OCI-LY7 (cell line): ENCODE measurements around the gene IKBKE. TPM values are rescaled to one million over a fixed set of nuclear protein-coding genes. Genes with fewer than 3 reads are reported as not detected.

Experiments
- BruUV-seq: library from RNA; stranded (reverse); fragments of 400-500 nt; replicated peaks from 2 replicates; lab custom pipeline; 2021; lab: Mats Ljungman, UMichigan
- CTCF ChIA-PET: fragments of 300-600 bp; sonication (Branson Sonifier 250); formaldehyde crosslinking; loops from one replicate; lab custom pipeline; 2022; ENCODE audit warnings: antibody characterized with exemption; ENCODE audit not compliant: unreplicated experiment; lab: Charles Lee
- POLR2A ChIA-PET: fragments of 300-600 bp; sonication (Branson Sonifier 250); formaldehyde crosslinking; loops from one replicate; lab custom pipeline; 2022; ENCODE audit warnings: antibody characterized with exemption; lab: Charles Lee
- DNase-seq: peaks from one replicate; pipeline ENCODE4 v3.0.0-alpha.2; 2015; ENCODE audit warnings: low spot score
- H2AFZ ChIP-seq: fragments of 200-600 bp; sonication (generic), shearing (Covaris generic); 2 replicates; pipeline ENCODE4 v1.6.1; 2014; ENCODE audit warnings: mild to moderate bottlenecking, antibody characterized with exemption, low read length, moderate library complexity
- H3K27ac ChIP-seq: fragments of 200-600 bp; sonication (generic); 2 replicates; pipeline ENCODE4 v1.5.1; 2014; ENCODE audit warnings: mixed run types, low read depth, mild to moderate bottlenecking, moderate library complexity, low read length, inconsistent platforms; ENCODE audit not compliant: poor library complexity, severe bottlenecking
- H3K36me3 ChIP-seq: fragments of 200-600 bp; sonication (generic); 2 replicates; pipeline ENCODE4 v1.6.1; 2014; ENCODE audit warnings: mild to moderate bottlenecking, antibody characterized with exemption, low read length, moderate library complexity, mixed read lengths; ENCODE audit not compliant: insufficient read depth
- H3K4me1 ChIP-seq: fragments of 200-600 bp; sonication (generic); 2 replicates; pipeline ENCODE4 v1.5.1; 2014; ENCODE audit warnings: mild to moderate bottlenecking, low read length; ENCODE audit not compliant: insufficient read depth, poor library complexity, severe bottlenecking
- H3K4me2 ChIP-seq: fragments of 200-600 bp; sonication (generic); 2 replicates; pipeline ENCODE4 v1.6.1; 2014; ENCODE audit warnings: mild to moderate bottlenecking, low read length
- H3K4me3 ChIP-seq: fragments of 200-600 bp; sonication (generic); 2 replicates; pipeline ENCODE4 v1.5.1; 2014; ENCODE audit warnings: mild to moderate bottlenecking, low read depth, low read length; ENCODE audit not compliant: poor library complexity, severe bottlenecking
- H3K79me2 ChIP-seq: fragments of 200-600 bp; sonication (generic); 2 replicates; pipeline ENCODE4 v1.6.1; 2016; ENCODE audit warnings: low read depth, mild to moderate bottlenecking, low read length, moderate library complexity, mixed read lengths; ENCODE audit not compliant: insufficient read depth
- H3K9me2 ChIP-seq: fragments of 200-600 bp; sonication (generic); 2 replicates; pipeline ENCODE4 v1.6.1; 2016; ENCODE audit warnings: mild to moderate bottlenecking, low read length, mixed read lengths; ENCODE audit not compliant: insufficient read depth
- H3K9me3 ChIP-seq: fragments of 200-600 bp; sonication (generic); 2 replicates; pipeline ENCODE4 v1.6.1; 2014; ENCODE audit warnings: mild to moderate bottlenecking, mixed run types, low read length, mixed read lengths
- H4K20me1 ChIP-seq: fragments of 200-600 bp; sonication (generic); 2 replicates; pipeline ENCODE4 v1.6.1; 2014; ENCODE audit warnings: mild to moderate bottlenecking, antibody characterized with exemption, low read length, moderate library complexity, mixed read lengths; ENCODE audit not compliant: insufficient read depth
- CTCF ChIP-seq: fragments of 200-600 bp; sonication (generic); conservative IDR thresholded peaks from 2 replicates; pipeline ENCODE4 v1.5.1; 2014; ENCODE audit warnings: mild to moderate bottlenecking, antibody characterized with exemption, low read length, moderate library complexity, mixed read lengths
- EZH2phosphoT487 ChIP-seq: fragments of 200-600 bp; sonication (generic); IDR thresholded peaks from 2 replicates; pipeline ENCODE4 v1.6.1; 2018; ENCODE audit warnings: low read depth, borderline replicate concordance, mild to moderate bottlenecking, mixed run types, antibody characterized with exemption, low read length, moderate library complexity, mixed read lengths
- intact Hi-C: fragments of 100-400 bp; cut with micrococcal nuclease; formaldehyde crosslinking; loops from one replicate; pipeline ENCODE4 v1.10.0; 2022; ENCODE audit not compliant: unreplicated experiment
- total RNA-seq, 2 experiments: library from RNA; depleted of rRNA in 1 of 2; stranded (reverse); fragments of >200 nt in 1 of 2; shearing (Covaris generic) in 1 of 2; gene quantifications; 2 replicates each; pipeline ENCODE4 v1.2.3, GENCODE V29; 2014 to 2022

The IKBKE gene
- total RNA-seq, 2 experiments from 2014 or later = 23.9 to 38.5 TPM

GRCh38 chr1:206461602-206462455, 8.4 kb upstream of the IKBKE start:
- H3K4me2 ChIP-seq = no peak overlapping the region
- BruUV-seq = no TSS peak
- TF ChIP-seq CTCF = peak; percentile 93
- TF ChIP-seq EZH2phosphoT487 = no peak
- ChIA-PET CTCF (interaction anchor here (0.6 to 0.9 kb wide), 2 partner anchors 10 to 17 kb away, joined by 3 to 6 read pairs; no protein-coding TSS in a partner anchor), POLR2A (interaction anchor here (1.7 kb wide), 1 partner anchor 8 kb away, joined by 6 read pairs; the partner anchor contains the start of gene IKBKE)
- no peak overlapping the region for H3K4me3 ChIP-seq
- H3K36me3 ChIP-seq = peaks cover 8% of the 10 kb centered on the region; the same call in 1 of the 2 replicates
- intact Hi-C loops = no loop called here
- H3K9me3 ChIP-seq = no peaks in the 10 kb centered on the region
- H3K4me1 ChIP-seq = peaks cover 3% of the 10 kb centered on the region
- no peak overlapping the region for H2AFZ ChIP-seq
- no peaks in the 10 kb centered on the region for H4K20me1 ChIP-seq
- H3K9me2 ChIP-seq = no peaks in the 10 kb centered on the region
- DNase-seq = peak; percentile 80
- H3K79me2 ChIP-seq = no peaks in the 10 kb centered on the region
- no peak overlapping the region for H3K27ac ChIP-seq

GRCh38 chr1:206463137-206463536, 7.1 kb upstream of the IKBKE start:
- peaks cover 16% of the 10 kb centered on the region for H3K4me1 ChIP-seq
- intact Hi-C loops = no loop called here

More at GRCh38 chr1:206463137-206463536, 7.1 kb upstream of the IKBKE start:
- H2AFZ ChIP-seq = no peak overlapping the region
- no peak overlapping the region for H3K4me3 ChIP-seq
- ChIA-PET CTCF (no interaction called here), POLR2A (interaction anchor here (0.6 kb wide), 1 partner anchor 124 kb away, joined by 3 read pairs; no protein-coding TSS in a partner anchor)
- no peak overlapping the region for H3K4me2 ChIP-seq
- H3K79me2 ChIP-seq = no peaks in the 10 kb centered on the region
- no TSS peak for BruUV-seq
- no peak for DNase-seq
- TF ChIP-seq EZH2phosphoT487 (no peak), CTCF (no peak)
- peaks cover 8% of the 10 kb centered on the region; the same call in 1 of the 2 replicates for H3K36me3 ChIP-seq
- no peaks in the 10 kb centered on the region for H3K9me3 ChIP-seq
- H3K27ac ChIP-seq = no peak overlapping the region
- H3K9me2 ChIP-seq = no peaks in the 10 kb centered on the region
- no peaks in the 10 kb centered on the region for H4K20me1 ChIP-seq
